Measurements from ENCODE around the gene DNAAF5.
"Not testable (repeated sequence)": the region's sequence is repeated elsewhere in the genome, so short reads cannot be mapped to it uniquely, and the experiment has no call there.

DNAAF5 gene

GRCh38 chr7:748446-748845, 21.9 kb downstream of the DNAAF5 start:
- DNase-seq, result no peak

- DNase-seq, result no peak
Observed at GRCh38 chr7:749140-749551, 22.6 kb downstream of the DNAAF5 start.

GRCh38 chr7:750111-750905, 23.8 kb downstream of the DNAAF5 start:
- DNase-seq, result no peak

- DNase-seq, result no peak
Observed at GRCh38 chr7:751826-752225, 25.3 kb downstream of the DNAAF5 start.

- not testable (repeated sequence) for DNase-seq
Observed at GRCh38 chr7:752256-752655, 25.8 kb downstream of the DNAAF5 start.

- no peak for DNase-seq
Observed at GRCh38 chr7:753190-753589, 26.7 kb downstream of the DNAAF5 start.

GRCh38 chr7:754531-755412, 28.3 kb downstream of the DNAAF5 start:
- no peak for DNase-seq

- no peak for DNase-seq
Observed at GRCh38 chr7:755413-755805, 28.9 kb downstream of the DNAAF5 start.

- no peak for DNase-seq
Observed at GRCh38 chr7:756231-756927, 29.9 kb downstream of the DNAAF5 start.

- no peak for DNase-seq
Observed at GRCh38 chr7:756928-757560, 30.5 kb downstream of the DNAAF5 start.

GRCh38 chr7:757741-758163, 31.3 kb downstream of the DNAAF5 start:
- no peak for DNase-seq

- no peak for DNase-seq
Observed at GRCh38 chr7:759569-759968, 33.1 kb downstream of the DNAAF5 start.

- no peak for DNase-seq
Observed at GRCh38 chr7:760006-760405, 33.5 kb downstream of the DNAAF5 start.

- DNase-seq, result no peak
Observed at GRCh38 chr7:761101-761500, 34.6 kb downstream of the DNAAF5 start.

- no peak for DNase-seq
Observed at GRCh38 chr7:761631-762030, 35.1 kb downstream of the DNAAF5 start.

- DNase-seq, result no peak
Observed at GRCh38 chr7:762885-763284, 36.4 kb downstream of the DNAAF5 start.

GRCh38 chr7:763762-764161, 37.3 kb downstream of the DNAAF5 start:
- no peak for DNase-seq

- DNase-seq, result no peak
Observed at GRCh38 chr7:765383-765782, 38.9 kb downstream of the DNAAF5 start.

- DNase-seq, result peak; percentile 61
Observed at GRCh38 chr7:767580-767940, 41.1 kb downstream of the DNAAF5 start.

- DNase-seq, result peak; percentile 81
Observed at GRCh38 chr7:767941-768731, 41.6 kb downstream of the DNAAF5 start.

- no peak for DNase-seq
Observed at GRCh38 chr7:768881-769504, 42.5 kb downstream of the DNAAF5 start.

GRCh38 chr7:770336-770735, 43.8 kb downstream of the DNAAF5 start:
- no peak for DNase-seq

Data from cortex of kidney (tissue), 1 donor.